CD8-positive, alpha-beta memory T cell (primary cell): Measurements from ENCODE around the gene EREG. TPM values are rescaled to one million over a fixed set of nuclear protein-coding genes. Genes with fewer than 3 reads are reported as not detected.
"Not testable (repeated sequence)": the region's sequence is repeated elsewhere in the genome, so short reads cannot be mapped to it uniquely, and the experiment has no call there.

Experiments used
- CTCF ChIA-PET: fragments of 350-600 bp; sonication (Branson Sonifier 250); formaldehyde crosslinking; loops from one replicate; lab custom pipeline; 2021; ENCODE audit warnings: antibody characterized with exemption; lab: Charles Lee
- POLR2A ChIA-PET: fragments of 350-600 bp; sonication (Branson Sonifier 250); formaldehyde crosslinking; loops from one replicate; lab custom pipeline; 2021; ENCODE audit warnings: antibody characterized with exemption; lab: Charles Lee
- DNase-seq, 5 donors: peaks; one replicate each; pipeline versions ENCODE4 v3.0.0 to v3.0.0-alpha.2; 2020 to 2022; ENCODE audit warnings: mixed read lengths in 1 of 5
- H3K27ac ChIP-seq: one replicate; pipeline ENCODE4 v1.7.0; 2013; ENCODE audit warnings: low read depth, mild to moderate bottlenecking, low read length, moderate library complexity
- H3K27me3 ChIP-seq: 2 replicates; pipeline ENCODE4 v1.7.0; 2013; ENCODE audit warnings: low read length, mild to moderate bottlenecking; ENCODE audit not compliant: insufficient read depth, poor library complexity, severe bottlenecking
- H3K36me3 ChIP-seq: 2 replicates; pipeline ENCODE4 v1.7.0; 2013; ENCODE audit warnings: mild to moderate bottlenecking, low read length, moderate library complexity; ENCODE audit not compliant: insufficient read depth
- H3K4me1 ChIP-seq: 2 replicates; pipeline ENCODE4 v1.7.0; 2013; ENCODE audit warnings: mild to moderate bottlenecking, low read length, moderate library complexity; ENCODE audit not compliant: insufficient read depth
- H3K4me3 ChIP-seq: 2 replicates; pipeline ENCODE4 v1.7.0; 2013; ENCODE audit warnings: mild to moderate bottlenecking, low read length
- H3K9me3 ChIP-seq: 2 replicates; pipeline ENCODE4 v1.7.0; 2013; ENCODE audit warnings: mild to moderate bottlenecking, low read length
- H3K27ac Mint-ChIP-seq, 8 donors: one replicate each; pipeline ENCODE4 v1.8.0; 2020 to 2021; ENCODE audit warnings: mixed read lengths in 8 of 8, mild to moderate bottlenecking in 6 of 8, inconsistent platforms in 3 of 8, moderate library complexity in 3 of 8
- H3K27me3 Mint-ChIP-seq, 2 donors: one replicate each; pipeline ENCODE4 v1.8.0; 2020 to 2021; ENCODE audit warnings: mixed read lengths in 2 of 2, mild to moderate bottlenecking in 1 of 2, moderate library complexity in 1 of 2
- H3K36me3 Mint-ChIP-seq, 3 donors: one replicate each; pipeline ENCODE4 v1.8.0; 2020 to 2021; ENCODE audit warnings: mixed read lengths in 3 of 3, inconsistent platforms in 1 of 3, mild to moderate bottlenecking in 1 of 3
- H3K4me1 Mint-ChIP-seq, 3 donors: one replicate each; pipeline ENCODE4 v1.8.0; 2020 to 2021; ENCODE audit warnings: mixed read lengths in 3 of 3, inconsistent platforms in 1 of 3, mild to moderate bottlenecking in 1 of 3
- H3K4me3 Mint-ChIP-seq, 7 donors: one replicate each; pipeline ENCODE4 v1.8.0; 2020 to 2021; ENCODE audit warnings: mixed read lengths in 7 of 7, mild to moderate bottlenecking in 6 of 7, moderate library complexity in 4 of 7, inconsistent platforms in 2 of 7
- H3K9me3 Mint-ChIP-seq, 5 donors: one replicate each; pipeline ENCODE4 v1.8.0; 2020 to 2022; ENCODE audit warnings: mixed read lengths in 5 of 5, mild to moderate bottlenecking in 3 of 5, moderate library complexity in 2 of 5, inconsistent platforms in 1 of 5
- polyA plus RNA-seq: library from polyadenylated mRNA; unstranded; fragments of 300-500 nt; fragmentation: Illumina TruSeq; gene quantifications from one replicate; pipeline ENCODE4 v1.2.3, GENCODE V29; 2021
- total RNA-seq, 2 experiments: library from RNA; stranded (reverse); gene quantifications; one replicate each; pipeline ENCODE4 v1.2.3, GENCODE V29; 2021

Gene EREG
- total and polyA plus RNA-seq, 3 experiments from 2014 or later, result not detected

- H3K36me3 ChIP-seq, result no peaks in the 10 kb centered on the region
- ChIA-PET CTCF (no interaction called here), POLR2A (no interaction called here)
- no peak overlapping the region for H3K4me3 ChIP-seq
- Mint-ChIP-seq H3K4me1 (no peaks in the 10 kb centered on the region), H3K4me3 (no peak overlapping the region), H3K36me3 (no peaks in the 10 kb centered on the region), H3K27me3 (peaks cover 4 to 5% of the 10 kb centered on the region in 2 donors), H3K27ac (no peak overlapping the region), H3K9me3 (no peaks in the 10 kb centered on the region)
- H3K9me3 ChIP-seq, result no peaks in the 10 kb centered on the region
- no peak for DNase-seq
- H3K27me3 ChIP-seq, result no peaks in the 10 kb centered on the region
- no peaks in the 10 kb centered on the region for H3K4me1 ChIP-seq
- no peak overlapping the region for H3K27ac ChIP-seq
Measured at GRCh38 chr4:74334636-74335035, 30.3 kb upstream of the EREG start.

- H3K27ac Mint-ChIP-seq, result no peak overlapping the region
- no peaks in the 10 kb centered on the region for H3K36me3 Mint-ChIP-seq
- no peaks in the 10 kb centered on the region for H3K4me1 ChIP-seq
- no peaks in the 10 kb centered on the region for H3K4me1 Mint-ChIP-seq
- POLR2A ChIA-PET, result no interaction called here
- no peak overlapping the region for H3K4me3 Mint-ChIP-seq
- H3K27me3 ChIP-seq, result no peaks in the 10 kb centered on the region
- no peaks in the 10 kb centered on the region for H3K9me3 ChIP-seq
- peaks cover 3 to 4% (median 4%) of the 10 kb centered on the region in 5 donors for H3K9me3 Mint-ChIP-seq
- no peaks in the 10 kb centered on the region for H3K36me3 ChIP-seq
- CTCF ChIA-PET, result no interaction called here
- H3K4me3 ChIP-seq, result no peak overlapping the region
- H3K27ac ChIP-seq, result no peak overlapping the region
- H3K27me3 Mint-ChIP-seq, result peaks cover 2 to 7% of the 10 kb centered on the region in 2 donors
- DNase-seq, result no peak
Measured at GRCh38 chr4:74335341-74336021, 29.5 kb upstream of the EREG start.

DNA sequence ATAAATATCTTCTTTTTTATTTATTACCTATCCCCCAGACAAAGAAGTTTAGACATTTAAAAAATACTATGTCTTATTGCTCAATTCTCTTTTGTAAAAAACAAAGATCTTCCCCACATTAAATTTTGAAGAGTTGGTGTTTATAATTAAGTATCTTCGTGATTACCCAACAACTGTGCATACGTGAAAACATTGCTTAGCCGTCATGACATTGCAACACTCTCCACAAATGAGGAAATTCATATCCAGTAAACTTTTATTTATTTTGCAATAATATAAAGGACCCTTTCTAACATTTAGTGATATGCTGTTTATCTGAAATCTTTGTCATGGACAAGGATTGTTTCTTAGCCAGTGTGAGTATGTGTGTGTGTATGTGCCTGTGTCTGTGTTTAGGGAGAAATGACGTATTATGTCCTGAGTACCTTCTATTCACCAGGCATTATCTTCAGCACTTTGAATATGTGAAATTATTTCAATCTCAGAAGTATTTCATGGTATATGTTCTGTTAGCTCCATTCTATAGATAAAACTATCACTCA is 26.1 kb upstream of the EREG start:
- no peak for DNase-seq
- ChIA-PET CTCF (no interaction called here), POLR2A (no interaction called here)
- no peak overlapping the region for H3K27ac Mint-ChIP-seq
- no peaks in the 10 kb centered on the region for H3K4me1 Mint-ChIP-seq
- H3K4me1 ChIP-seq, result no peaks in the 10 kb centered on the region
- no peak overlapping the region for H3K27ac ChIP-seq
- no peaks in the 10 kb centered on the region for H3K9me3 ChIP-seq
- H3K4me3 Mint-ChIP-seq, result no peak overlapping the region
- H3K4me3 ChIP-seq, result no peak overlapping the region
- no peaks in the 10 kb centered on the region for H3K36me3 ChIP-seq
- H3K27me3 Mint-ChIP-seq, result peaks cover 7 to 20% of the 10 kb centered on the region in 2 donors
- no peaks in the 10 kb centered on the region for H3K36me3 Mint-ChIP-seq
- no peaks in the 10 kb centered on the region for H3K27me3 ChIP-seq
- peaks cover 4 to 24% (median 14%) of the 10 kb centered on the region in 5 donors for H3K9me3 Mint-ChIP-seq

DNA sequence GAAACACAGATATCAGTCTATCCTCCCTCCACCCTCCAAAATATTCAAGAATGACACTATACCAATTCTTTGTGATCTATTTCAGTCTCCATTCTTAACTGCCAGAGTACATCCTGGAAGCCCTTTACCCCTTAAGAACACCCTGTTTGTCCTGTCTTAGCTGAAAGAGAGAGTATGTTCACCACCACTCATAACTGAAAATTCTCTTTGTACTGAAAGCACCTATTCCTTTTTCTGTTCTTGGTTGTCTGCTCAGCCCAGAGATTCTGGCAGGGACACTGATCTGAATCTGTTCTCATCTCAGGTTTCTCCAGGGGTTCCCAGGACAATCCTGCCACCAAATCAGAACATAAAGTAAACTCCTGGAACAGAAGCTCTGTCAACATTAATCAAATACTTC is 25.4 kb upstream of the EREG start:
- H3K27ac ChIP-seq, result no peak overlapping the region
- Mint-ChIP-seq H3K27me3 (peaks cover 9 to 18% of the 10 kb centered on the region in 2 donors), H3K4me1 (no peaks in the 10 kb centered on the region), H3K36me3 (peaks cover 0 to 1% (median 0%) of the 10 kb centered on the region in 3 donors), H3K27ac (no peak overlapping the region), H3K4me3 (no peak overlapping the region), H3K9me3 (peaks cover 6 to 25% (median 14%) of the 10 kb centered on the region in 5 donors)
- H3K27me3 ChIP-seq, result no peaks in the 10 kb centered on the region
- no peaks in the 10 kb centered on the region for H3K36me3 ChIP-seq
- H3K4me1 ChIP-seq, result no peaks in the 10 kb centered on the region
- no peak for DNase-seq
- H3K4me3 ChIP-seq, result no peak overlapping the region
- POLR2A ChIA-PET, result no interaction called here
- peaks cover 3% of the 10 kb centered on the region for H3K9me3 ChIP-seq
- CTCF ChIA-PET, result no interaction called here

GRCh38 chr4:74340421-74340820 is 24.5 kb upstream of the EREG start:
- H3K4me1 ChIP-seq, POLR2A ChIA-PET, CTCF ChIA-PET, H3K4me3 ChIP-seq, H3K27me3 ChIP-seq, H3K4me3 Mint-ChIP-seq, H3K27ac Mint-ChIP-seq, H3K36me3 Mint-ChIP-seq, H3K9me3 ChIP-seq, H3K36me3 ChIP-seq, DNase-seq, H3K27ac ChIP-seq, H3K4me1 Mint-ChIP-seq: not testable (repeated sequence)
- peaks cover 9 to 31% (median 21%) of the 10 kb centered on the region in 5 donors for H3K9me3 Mint-ChIP-seq
- peaks cover 11 to 25% of the 10 kb centered on the region in 2 donors for H3K27me3 Mint-ChIP-seq

DNA sequence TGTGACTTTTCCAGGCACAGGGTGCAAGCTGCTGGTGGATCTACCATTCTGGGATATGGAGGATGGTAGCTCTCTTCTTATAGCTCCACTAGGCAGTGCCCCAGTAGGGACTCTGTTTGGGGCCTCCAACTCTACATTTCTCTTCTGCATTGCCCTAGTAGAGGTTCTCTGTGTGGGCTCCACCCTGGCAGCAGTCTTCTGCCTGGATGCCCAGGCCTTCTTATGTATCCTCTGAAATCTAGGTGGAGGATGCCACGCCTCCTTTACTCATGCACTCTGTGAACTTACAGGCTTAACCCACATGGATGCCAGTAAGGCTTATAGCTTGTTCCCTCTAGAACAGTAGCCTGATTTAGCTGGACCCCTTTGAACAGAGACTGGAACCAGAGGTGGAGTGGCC is 20.9 kb upstream of the EREG start:
- no peaks in the 10 kb centered on the region for H3K4me1 Mint-ChIP-seq
- H3K27me3 Mint-ChIP-seq, result peaks cover 14 to 38% of the 10 kb centered on the region in 2 donors
- POLR2A ChIA-PET, result no interaction called here

GRCh38 chr4:74353858-74354257 is 11.1 kb upstream of the EREG start:
- POLR2A ChIA-PET, result no interaction called here
- H3K27me3 Mint-ChIP-seq, result peaks cover 0 to 3% of the 10 kb centered on the region in 2 donors
- H3K4me1 ChIP-seq, result no peaks in the 10 kb centered on the region
- H3K9me3 ChIP-seq, result no peaks in the 10 kb centered on the region
- no peak overlapping the region for H3K4me3 ChIP-seq
- H3K36me3 ChIP-seq, result no peaks in the 10 kb centered on the region
- H3K27ac ChIP-seq, result no peak overlapping the region
- no peak for DNase-seq
- CTCF ChIA-PET, result no interaction called here
- H3K36me3 Mint-ChIP-seq, result no peaks in the 10 kb centered on the region
- H3K27me3 ChIP-seq, result no peaks in the 10 kb centered on the region
- no peak overlapping the region for H3K27ac Mint-ChIP-seq
- no peak overlapping the region for H3K4me3 Mint-ChIP-seq
- H3K4me1 Mint-ChIP-seq, result no peaks in the 10 kb centered on the region
- no peaks in the 10 kb centered on the region for H3K9me3 Mint-ChIP-seq

More for the DNA sequence above, 20.9 kb upstream of the EREG start:
- Histone ChIP-seq H3K4me1 (no peaks in the 10 kb centered on the region), H3K36me3 (no peaks in the 10 kb centered on the region), H3K27me3 (no peaks in the 10 kb centered on the region), H3K9me3 (peaks cover 4% of the 10 kb centered on the region), H3K4me3 (no peak overlapping the region), H3K27ac (no peak overlapping the region)
- H3K4me3 Mint-ChIP-seq, result no peak overlapping the region
- H3K27ac Mint-ChIP-seq, result no peak overlapping the region
- CTCF ChIA-PET, result no interaction called here
- peaks cover 0 to 4% (median 0%) of the 10 kb centered on the region in 3 donors for H3K36me3 Mint-ChIP-seq
- no peak for DNase-seq
- peaks cover 9 to 32% (median 21%) of the 10 kb centered on the region in 5 donors for H3K9me3 Mint-ChIP-seq

DNA sequence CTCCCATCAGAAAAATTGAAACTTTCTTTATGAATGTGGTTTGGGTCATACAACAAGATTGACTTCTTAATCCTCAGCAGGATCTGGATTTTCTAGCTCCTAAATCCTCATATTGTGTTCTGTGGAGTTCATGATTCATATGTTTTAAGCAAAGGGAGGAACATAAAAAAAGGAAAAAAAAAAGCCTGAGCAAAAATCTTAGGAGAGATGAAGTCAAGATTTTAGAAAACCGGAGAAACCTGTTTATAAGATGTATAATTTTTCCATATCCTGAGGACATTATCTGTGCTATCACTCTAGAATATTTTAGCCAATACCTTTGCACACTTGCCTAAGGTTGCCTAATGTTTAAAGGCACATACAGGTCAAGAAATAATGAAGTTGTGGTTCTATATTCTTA is 7.0 kb upstream of the EREG start:
- Histone ChIP-seq H3K27me3 (no peaks in the 10 kb centered on the region), H3K4me3 (no peak overlapping the region), H3K27ac (no peak overlapping the region), H3K4me1 (no peaks in the 10 kb centered on the region), H3K9me3 (no peaks in the 10 kb centered on the region), H3K36me3 (no peaks in the 10 kb centered on the region)
- Mint-ChIP-seq H3K4me3 (no peak overlapping the region), H3K9me3 (no peaks in the 10 kb centered on the region), H3K4me1 (no peaks in the 10 kb centered on the region), H3K27ac (no peak overlapping the region), H3K36me3 (no peaks in the 10 kb centered on the region), H3K27me3 (peaks cover 3 to 17% of the 10 kb centered on the region in 2 donors)
- no peak for DNase-seq
- CTCF ChIA-PET, result no interaction called here
- POLR2A ChIA-PET, result no interaction called here
